Cardiac muscle cell (in vitro differentiated cells and primary cell): ENCODE data around the gene ANKRD33B. TPM values are rescaled to one million over a fixed set of nuclear protein-coding genes. Genes with fewer than 3 reads are reported as not detected.

Experiments used
- DNase-seq, 2 donors: peaks; one replicate each; pipeline versions ENCODE4 v3.0.0 to v3.0.0-alpha.2; 2010 to 2017; ENCODE audit warnings: low read depth in 1 of 2, low spot score in 1 of 2
- H3K27ac ChIP-seq: fragments of 200-600 bp; sonication (generic); 2 replicates; pipeline ENCODE4 v1.5.1; 2016
- H3K27me3 ChIP-seq: fragments of 200-600 bp; sonication (generic); 2 replicates; pipeline ENCODE4 v1.6.0; 2016; ENCODE audit warnings: control low read depth
- H3K36me3 ChIP-seq: fragments of 200-600 bp; sonication (generic); 2 replicates; pipeline ENCODE4 v1.5.1; 2016; ENCODE audit warnings: control low read depth
- H3K4me1 ChIP-seq: fragments of 200-600 bp; sonication (generic); 2 replicates; pipeline ENCODE4 v1.8.1; 2017; ENCODE audit warnings: low read depth, mild to moderate bottlenecking, mixed run types
- H3K4me3 ChIP-seq: fragments of 200-600 bp; sonication (generic); 2 replicates; pipeline ENCODE4 v1.5.1; 2016; ENCODE audit warnings: mild to moderate bottlenecking
- H3K9me3 ChIP-seq: fragments of 200-600 bp; sonication (generic); 2 replicates; pipeline ENCODE4 v1.5.1; 2017; ENCODE audit warnings: low read depth, mild to moderate bottlenecking, control low read depth
- CTCF ChIP-seq: IDR thresholded peaks from 2 replicates; pipeline ENCODE4 v1.5.1; 2012; ENCODE audit warnings: low read depth, mild to moderate bottlenecking, low read length
- polyA plus RNA-seq: library from polyadenylated mRNA; unstranded; fragments of >200 nt; fragmentation: Nextera tagmentation; extraction: Ambion mirVana; gene quantifications from 2 replicates; pipeline ENCODE4 v1.2.1, GENCODE V29; 2016
- total RNA-seq: library from RNA; depleted of rRNA; stranded (reverse); fragments of >200 nt; gene quantifications from 2 replicates; pipeline ENCODE4 v1.2.3, GENCODE V29; 2016

Gene ANKRD33B
- total and polyA plus RNA-seq, 2 experiments from 2014 or later, result 5.7 to 14.8 TPM

- TF ChIP-seq CTCF, result no peak
- DNase-seq, result no peak
- Histone ChIP-seq H3K36me3 (no peaks in the 10 kb centered on the region), H3K9me3 (no peaks in the 10 kb centered on the region), H3K27me3 (no peaks in the 10 kb centered on the region), H3K27ac (no peak overlapping the region), H3K4me3 (no peak overlapping the region), H3K4me1 (peaks cover 7% of the 10 kb centered on the region)
These were observed 110.7 kb downstream of the ANKRD33B start for GRCh38 chr5:10674582-10674981.

- Histone ChIP-seq H3K4me1 (peaks cover 7% of the 10 kb centered on the region), H3K36me3 (no peaks in the 10 kb centered on the region), H3K9me3 (no peaks in the 10 kb centered on the region), H3K27ac (no peak overlapping the region), H3K27me3 (no peaks in the 10 kb centered on the region), H3K4me3 (no peak overlapping the region)
- DNase-seq, result no peak
- TF ChIP-seq CTCF, result no peak
These were observed 111.4 kb downstream of the ANKRD33B start for GRCh38 chr5:10675177-10675700.

DNA sequence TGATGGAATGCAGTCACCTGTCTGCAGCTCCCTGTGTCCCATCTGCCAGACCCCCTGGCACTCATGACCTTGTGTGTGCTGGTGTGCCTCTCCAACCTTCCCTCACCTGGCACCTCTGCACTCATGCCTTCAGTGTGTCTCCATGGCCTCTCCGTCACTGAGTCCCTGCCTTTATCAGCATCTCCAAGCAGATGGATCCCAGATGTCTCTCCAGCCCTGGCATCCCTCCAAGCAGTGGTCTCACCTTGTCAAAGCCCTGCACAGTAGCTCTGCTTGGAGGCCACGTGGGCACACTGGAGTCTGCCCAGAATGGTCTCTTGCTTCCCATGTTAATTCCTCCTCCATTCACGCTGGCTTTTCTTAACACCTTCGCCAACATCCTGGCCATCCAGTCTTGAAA lies 112.4 kb downstream of the ANKRD33B start:
- no peak for DNase-seq
- no peaks in the 10 kb centered on the region for H3K9me3 ChIP-seq
- H3K4me1 ChIP-seq, result peaks cover 5% of the 10 kb centered on the region
- H3K4me3 ChIP-seq, result no peak overlapping the region
- no peak overlapping the region for H3K27ac ChIP-seq
- TF ChIP-seq CTCF, result no peak
- H3K27me3 ChIP-seq, result no peaks in the 10 kb centered on the region
- peaks cover 3% of the 10 kb centered on the region for H3K36me3 ChIP-seq

DNA sequence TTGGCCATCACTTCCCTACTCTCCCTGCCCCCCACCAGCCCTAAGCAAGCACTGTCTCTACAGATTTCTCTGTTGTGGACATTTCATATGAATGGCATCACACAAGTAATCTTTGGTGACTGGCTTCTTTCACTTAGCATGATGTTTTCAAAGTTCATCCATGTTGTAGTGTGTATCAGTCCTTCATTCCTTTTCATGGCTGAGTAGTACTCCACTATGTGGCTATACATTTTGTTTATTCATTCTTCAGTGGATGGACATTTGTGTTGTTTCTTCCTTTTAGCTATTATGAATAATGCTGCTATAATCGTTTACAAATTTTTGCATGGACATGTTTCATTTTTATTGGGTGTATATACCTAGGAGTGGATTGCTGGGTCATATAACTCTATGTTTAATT lies 113.1 kb downstream of the ANKRD33B start:
- no peak for DNase-seq
- no peak for TF ChIP-seq CTCF
- no peak overlapping the region for H3K4me3 ChIP-seq
- no peak overlapping the region for H3K27ac ChIP-seq
- no peaks in the 10 kb centered on the region for H3K9me3 ChIP-seq
- H3K36me3 ChIP-seq, result peaks cover 3% of the 10 kb centered on the region
- no peaks in the 10 kb centered on the region for H3K4me1 ChIP-seq
- H3K27me3 ChIP-seq, result no peaks in the 10 kb centered on the region

DNA sequence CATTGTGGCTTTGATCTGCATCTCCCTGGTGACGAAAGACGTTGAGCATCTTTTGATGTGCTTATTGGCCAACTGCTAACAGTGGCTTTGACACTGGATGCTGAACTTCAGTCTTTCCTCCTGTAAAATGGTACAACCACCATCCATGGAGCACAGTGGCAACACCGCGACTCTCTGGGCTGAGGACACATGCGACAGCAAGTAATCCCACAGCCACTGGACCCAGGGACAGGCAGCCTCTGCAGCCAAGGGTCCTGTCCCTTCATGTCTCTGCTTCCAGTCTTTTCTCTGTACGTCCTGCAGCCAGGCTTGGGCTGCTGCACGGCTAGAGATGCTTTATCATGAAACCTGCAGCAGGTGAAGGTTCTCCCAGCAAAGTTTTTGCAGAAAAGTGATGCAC lies 113.7 kb downstream of the ANKRD33B start:
- Histone ChIP-seq H3K36me3 (peaks cover 3% of the 10 kb centered on the region), H3K4me3 (no peak overlapping the region)

More for the DNA sequence above, 113.7 kb downstream of the ANKRD33B start:
- no peaks in the 10 kb centered on the region for H3K27me3 ChIP-seq
- no peak overlapping the region for H3K27ac ChIP-seq
- H3K9me3 ChIP-seq, result no peaks in the 10 kb centered on the region
- no peak for TF ChIP-seq CTCF
- no peaks in the 10 kb centered on the region for H3K4me1 ChIP-seq
- DNase-seq, result no peak
